H9 (cell line): ENCODE data around the gene RASGRF1. TPM values are rescaled to one million over a fixed set of nuclear protein-coding genes. Genes with fewer than 3 reads are reported as not detected.

Experiments used
- DNase-seq: peaks from one replicate; pipeline ENCODE4 v3.0.0-alpha.2; 2017
- H2AFZ ChIP-seq: one replicate; pipeline ENCODE4 v1.6.1; 2013; ENCODE audit warnings: mild to moderate bottlenecking, low read length, control low read depth, moderate library complexity
- H2AK5ac ChIP-seq: 2 replicates; pipeline ENCODE4 v1.6.1; 2013; ENCODE audit warnings: low read length, control low read depth, mixed read lengths; ENCODE audit not compliant: insufficient read length
- H2BK120ac ChIP-seq: one replicate; pipeline ENCODE4 v1.6.1; 2013; ENCODE audit warnings: low read depth, mild to moderate bottlenecking, low read length, control low read depth, inconsistent platforms; ENCODE audit not compliant: poor library complexity, severe bottlenecking
- H2BK12ac ChIP-seq: 2 replicates; pipeline ENCODE4 v1.6.1; 2013; ENCODE audit warnings: low read length, control low read depth, mixed read lengths, low read depth; ENCODE audit not compliant: insufficient read length
- H2BK15ac ChIP-seq: 2 replicates; pipeline ENCODE4 v1.6.1; 2013; ENCODE audit warnings: low read depth, low read length, control low read depth
- H2BK20ac ChIP-seq: one replicate; pipeline ENCODE4 v1.6.1; 2013; ENCODE audit warnings: low read depth, mild to moderate bottlenecking, low read length, control low read depth, inconsistent platforms; ENCODE audit not compliant: poor library complexity, severe bottlenecking
- H2BK5ac ChIP-seq: 2 replicates; pipeline ENCODE4 v1.6.1; 2013; ENCODE audit warnings: low read length, control low read depth, mixed read lengths; ENCODE audit not compliant: insufficient read length
- H3K14ac ChIP-seq: 2 replicates; pipeline ENCODE4 v1.6.1; 2013; ENCODE audit warnings: low read length, control low read depth; ENCODE audit not compliant: insufficient read depth
- H3K18ac ChIP-seq: 2 replicates; pipeline ENCODE4 v1.6.1; 2013; ENCODE audit warnings: low read depth, mild to moderate bottlenecking, mixed read lengths, low read length, control low read depth; ENCODE audit not compliant: insufficient read length
- H3K23ac ChIP-seq: 2 replicates; pipeline ENCODE4 v1.6.1; 2013; ENCODE audit warnings: low read length, control low read depth, mixed read lengths, low read depth; ENCODE audit not compliant: insufficient read length
- H3K23me2 ChIP-seq: 2 replicates; pipeline ENCODE4 v1.6.1; 2013; ENCODE audit warnings: low read depth, mild to moderate bottlenecking, mixed read lengths, low read length, control low read depth; ENCODE audit not compliant: insufficient read length, poor library complexity, severe bottlenecking
- H3K27ac ChIP-seq: 2 replicates; pipeline ENCODE4 v1.5.1; 2013; ENCODE audit warnings: low read length, control low read depth, mixed read lengths, low read depth; ENCODE audit not compliant: insufficient read length
- H3K27me3 ChIP-seq: 2 replicates; pipeline ENCODE4 v1.6.1; 2013; ENCODE audit warnings: low read length, control low read depth, inconsistent platforms; ENCODE audit not compliant: insufficient read depth
- H3K4ac ChIP-seq: 2 replicates; pipeline ENCODE4 v1.6.1; 2013; ENCODE audit warnings: low read depth, mild to moderate bottlenecking, control low read depth, inconsistent platforms, low read length, moderate library complexity
- H3K4me1 ChIP-seq: 2 replicates; pipeline ENCODE4 v1.6.1; 2013; ENCODE audit warnings: low read length, control low read depth, inconsistent platforms; ENCODE audit not compliant: insufficient read depth
- H3K4me2 ChIP-seq: 2 replicates; pipeline ENCODE4 v1.6.1; 2013; ENCODE audit warnings: low read length, control low read depth, mixed read lengths; ENCODE audit not compliant: insufficient read length, insufficient read depth
- H3K56ac ChIP-seq: 2 replicates; pipeline ENCODE4 v1.6.1; 2013; ENCODE audit warnings: low read depth, mild to moderate bottlenecking, mixed read lengths, low read length, control low read depth; ENCODE audit not compliant: insufficient read length
- H3K79me1 ChIP-seq: 2 replicates; pipeline ENCODE4 v1.6.1; 2013; ENCODE audit warnings: low read depth, mild to moderate bottlenecking, moderate library complexity, low read length, control low read depth, inconsistent platforms; ENCODE audit not compliant: insufficient read depth, poor library complexity, severe bottlenecking
- H3K79me2 ChIP-seq: 2 replicates; pipeline ENCODE4 v1.6.1; 2013; ENCODE audit warnings: low read length, control low read depth, inconsistent platforms; ENCODE audit not compliant: insufficient read depth
- H3K9ac ChIP-seq: 2 replicates; pipeline ENCODE4 v1.6.1; 2013; ENCODE audit warnings: low read length, control low read depth, mixed read lengths; ENCODE audit not compliant: insufficient read length; ENCODE audit errors: extremely low read depth
- H3K9me3 ChIP-seq: one replicate; pipeline ENCODE4 v1.6.1; 2013; ENCODE audit warnings: low read depth, low read length, inconsistent platforms; ENCODE audit not compliant: control insufficient read depth
- H3T11ph ChIP-seq: one replicate; pipeline ENCODE4 v1.6.1; 2013; ENCODE audit warnings: mild to moderate bottlenecking, low read length, control low read depth, inconsistent platforms
- H4K20me1 ChIP-seq: one replicate; pipeline ENCODE4 v1.6.1; 2013; ENCODE audit not compliant: control insufficient read depth, insufficient read length, insufficient read depth
- H4K5ac ChIP-seq: 2 replicates; pipeline ENCODE4 v1.6.1; 2013; ENCODE audit warnings: low read depth, mild to moderate bottlenecking, mixed read lengths, low read length, control low read depth; ENCODE audit not compliant: insufficient read length
- H4K8ac ChIP-seq: replicated peaks from 2 replicates; pipeline ENCODE4 v1.6.1; 2013; ENCODE audit warnings: low read length, control low read depth, mixed read lengths, low read depth; ENCODE audit not compliant: insufficient read length
- H4K91ac ChIP-seq: 2 replicates; pipeline ENCODE4 v1.6.1; 2013; ENCODE audit warnings: low read depth, mild to moderate bottlenecking, moderate library complexity, mixed read lengths, low read length, control low read depth; ENCODE audit not compliant: insufficient read length
- H3K27ac Mint-ChIP-seq, 3 experiments: 2 replicates in 2 of 3; 3 replicates in 1 of 3; pipeline ENCODE4 v1.8.0; 2020 to 2021; ENCODE audit warnings: mixed read lengths in 3 of 3, mild to moderate bottlenecking in 1 of 3, moderate library complexity in 1 of 3
- H3K27me3 Mint-ChIP-seq: 2 replicates; pipeline ENCODE4 v1.8.0; 2021; ENCODE audit warnings: low read depth, mild to moderate bottlenecking, moderate library complexity, mixed read lengths
- H3K36me3 Mint-ChIP-seq, 3 experiments: 2 replicates in 2 of 3; 3 replicates in 1 of 3; pipeline ENCODE4 v1.8.0; 2020 to 2021; ENCODE audit warnings: low read depth in 3 of 3, mixed read lengths in 3 of 3; ENCODE audit not compliant: insufficient read depth in 1 of 3
- H3K4me1 Mint-ChIP-seq, 2 experiments: 2 replicates each; pipeline ENCODE4 v1.8.0; 2020; ENCODE audit warnings: mixed read lengths in 2 of 2
- H3K4me3 Mint-ChIP-seq, 2 experiments: 2 replicates in 1 of 2; 3 replicates in 1 of 2; pipeline ENCODE4 v1.8.0; 2020 to 2021; ENCODE audit warnings: mild to moderate bottlenecking in 2 of 2, mixed read lengths in 2 of 2, moderate library complexity in 1 of 2
- H3K9me3 Mint-ChIP-seq, 2 experiments: 2 replicates in 1 of 2; 3 replicates in 1 of 2; pipeline ENCODE4 v1.8.0; 2020; ENCODE audit warnings: mild to moderate bottlenecking in 2 of 2, mixed read lengths in 2 of 2, moderate library complexity in 1 of 2
- WGBS: extraction: QIAGEN DNeasy Blood & Tissue Kit; methylation state at CpG from one replicate; pipeline ENCODE4 v1.1.7; 2013; ENCODE audit warnings: missing lambda C conversion rate, low lambda C conversion rate, mixed read lengths; ENCODE audit not compliant: insufficient read length; ENCODE audit errors: extremely low coverage; 5-methylcytosine and 5-hydroxymethylcytosine counted together
- total RNA-seq: library from RNA; stranded (reverse); gene quantifications from 2 replicates; pipeline ENCODE4 v1.2.1, GENCODE V29; 2021
- TF ChIP-seq, protein P1 (sequence below): fragments of 200-600 bp; sonication (generic); conservative IDR thresholded peaks from 3 replicates; pipeline ENCODE4 v1.8.0; 2021; ENCODE audit warnings: antibody characterized with exemption, mild to moderate bottlenecking

Gene RASGRF1
- total RNA-seq, 1 experiment from 2014 or later: 0.48 TPM

DNA sequence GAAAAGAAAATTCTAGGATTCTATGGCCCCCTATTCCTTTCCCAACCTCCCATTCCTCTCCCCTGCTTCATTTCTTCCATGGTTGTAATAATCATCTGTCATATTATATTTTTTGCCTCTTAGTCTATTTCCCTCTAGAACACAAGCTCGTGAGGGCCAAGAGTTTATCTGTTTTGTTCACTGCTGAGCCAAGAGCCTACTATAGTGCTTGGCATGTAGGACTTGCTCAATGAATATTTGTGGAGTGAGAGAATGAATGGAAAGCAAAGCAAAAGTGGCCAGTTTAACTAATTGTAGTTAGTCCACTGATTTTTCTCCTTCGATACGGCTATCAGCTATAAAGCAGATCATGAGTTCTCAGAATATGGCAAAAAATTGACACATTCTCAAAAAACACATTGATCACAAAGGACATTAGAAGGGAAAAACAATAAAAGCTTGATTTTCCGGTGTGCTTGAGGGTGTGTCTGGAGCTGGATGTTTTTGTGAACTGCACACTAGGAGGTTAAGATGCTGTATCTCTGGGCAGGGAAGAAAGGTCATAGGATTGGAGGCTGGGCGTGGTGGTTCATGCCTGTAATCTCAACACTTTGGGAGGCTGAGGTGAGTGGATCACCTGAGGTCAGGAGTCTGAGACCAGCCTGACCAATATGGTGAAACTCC, 120.8 kb downstream of the RASGRF1 start:
- H3K27ac Mint-ChIP-seq: no peak overlapping the region
- H3K36me3 Mint-ChIP-seq: no peaks in the 10 kb centered on the region
- no peak overlapping the region for H3K4me3 Mint-ChIP-seq

More for the DNA sequence above, 120.8 kb downstream of the RASGRF1 start:
- Histone ChIP-seq H3K18ac (no peak overlapping the region), H2BK120ac (no peak overlapping the region), H3K56ac (no peak overlapping the region), H3K4ac (no peak overlapping the region), H2BK15ac (no peak overlapping the region), H4K20me1 (no peaks in the 10 kb centered on the region), H3K27ac (no peak overlapping the region), H2BK12ac (no peak overlapping the region), H4K5ac (no peak overlapping the region), H3K23me2 (no peaks in the 10 kb centered on the region), H2AK5ac (no peak overlapping the region), H3K27me3 (no peaks in the 10 kb centered on the region), H4K8ac (no peak overlapping the region), H3K9me3 (no peaks in the 10 kb centered on the region), H2BK20ac (no peak overlapping the region), H2AFZ (no peak overlapping the region), H3K79me1 (no peaks in the 10 kb centered on the region), H3K4me2 (no peak overlapping the region), H3K14ac (no peak overlapping the region), H2BK5ac (no peak overlapping the region), H3K23ac (no peak overlapping the region), H3K9ac (no peak overlapping the region), H4K91ac (no peak overlapping the region), H3K4me1 (peaks cover 7% of the 10 kb centered on the region), H3K79me2 (no peaks in the 10 kb centered on the region), H3T11ph (no peak overlapping the region)
- H3K4me1 Mint-ChIP-seq: peaks cover 14 to 25% of the 10 kb centered on the region in 2 experiments
- H3K9me3 Mint-ChIP-seq: no peaks in the 10 kb centered on the region
- no peak for DNase-seq
- TF ChIP-seq, protein P1, sequence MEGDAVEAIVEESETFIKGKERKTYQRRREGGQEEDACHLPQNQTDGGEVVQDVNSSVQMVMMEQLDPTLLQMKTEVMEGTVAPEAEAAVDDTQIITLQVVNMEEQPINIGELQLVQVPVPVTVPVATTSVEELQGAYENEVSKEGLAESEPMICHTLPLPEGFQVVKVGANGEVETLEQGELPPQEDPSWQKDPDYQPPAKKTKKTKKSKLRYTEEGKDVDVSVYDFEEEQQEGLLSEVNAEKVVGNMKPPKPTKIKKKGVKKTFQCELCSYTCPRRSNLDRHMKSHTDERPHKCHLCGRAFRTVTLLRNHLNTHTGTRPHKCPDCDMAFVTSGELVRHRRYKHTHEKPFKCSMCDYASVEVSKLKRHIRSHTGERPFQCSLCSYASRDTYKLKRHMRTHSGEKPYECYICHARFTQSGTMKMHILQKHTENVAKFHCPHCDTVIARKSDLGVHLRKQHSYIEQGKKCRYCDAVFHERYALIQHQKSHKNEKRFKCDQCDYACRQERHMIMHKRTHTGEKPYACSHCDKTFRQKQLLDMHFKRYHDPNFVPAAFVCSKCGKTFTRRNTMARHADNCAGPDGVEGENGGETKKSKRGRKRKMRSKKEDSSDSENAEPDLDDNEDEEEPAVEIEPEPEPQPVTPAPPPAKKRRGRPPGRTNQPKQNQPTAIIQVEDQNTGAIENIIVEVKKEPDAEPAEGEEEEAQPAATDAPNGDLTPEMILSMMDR: no peak
- no peaks in the 10 kb centered on the region for H3K27me3 Mint-ChIP-seq
- no CpG with 5 or more reads among the region's 5 CpGs for WGBS
